HG03565 (cell line): ENCODE data around the gene TRIM59.
"Not testable (repeated sequence)": the region's sequence is repeated elsewhere in the genome, so short reads cannot be mapped to it uniquely, and the experiment has no call there.

ENCODE experiments used
- ATAC-seq: cut with Tn5 transposase; IDR thresholded peaks from one replicate; pipeline ENCODE4 v1.9.1; 2021; ENCODE audit warnings: mild to moderate bottlenecking, moderate library complexity; ENCODE audit not compliant: unreplicated experiment

Gene TRIM59

GRCh38 chr3:160458151-160458550 lies 8.6 kb upstream of the TRIM59 start:
- ATAC-seq = no peak

DNA sequence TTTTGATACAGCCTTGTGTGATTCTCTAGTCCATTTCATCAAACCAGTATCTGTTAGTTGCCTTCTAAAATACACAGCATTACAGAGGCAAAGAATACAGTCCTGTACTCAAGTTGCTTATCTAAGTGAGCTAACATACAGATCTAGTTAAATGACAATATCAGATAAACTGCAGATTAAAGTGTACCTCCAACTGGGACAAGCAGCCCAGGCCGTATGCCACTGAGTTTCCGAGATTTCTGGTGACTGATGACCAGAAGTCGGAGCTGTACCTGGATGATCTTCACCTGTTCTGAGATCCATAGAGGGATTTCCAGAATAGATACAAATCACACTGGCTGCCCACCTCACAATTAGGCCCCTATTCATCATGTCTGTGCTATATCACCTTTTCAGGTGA lies 6.3 kb upstream of the TRIM59 start:
- ATAC-seq = no peak

GRCh38 chr3:160454995-160455394 lies 5.4 kb upstream of the TRIM59 start:
- no peak for ATAC-seq

GRCh38 chr3:160452251-160452650 lies 2.7 kb upstream of the TRIM59 start:
- ATAC-seq = not testable (repeated sequence)

GRCh38 chr3:160451602-160452001 lies 2.0 kb upstream of the TRIM59 start:
- no peak for ATAC-seq

GRCh38 chr3:160450846-160451245 lies 1.3 kb upstream of the TRIM59 start:
- no peak for ATAC-seq

DNA sequence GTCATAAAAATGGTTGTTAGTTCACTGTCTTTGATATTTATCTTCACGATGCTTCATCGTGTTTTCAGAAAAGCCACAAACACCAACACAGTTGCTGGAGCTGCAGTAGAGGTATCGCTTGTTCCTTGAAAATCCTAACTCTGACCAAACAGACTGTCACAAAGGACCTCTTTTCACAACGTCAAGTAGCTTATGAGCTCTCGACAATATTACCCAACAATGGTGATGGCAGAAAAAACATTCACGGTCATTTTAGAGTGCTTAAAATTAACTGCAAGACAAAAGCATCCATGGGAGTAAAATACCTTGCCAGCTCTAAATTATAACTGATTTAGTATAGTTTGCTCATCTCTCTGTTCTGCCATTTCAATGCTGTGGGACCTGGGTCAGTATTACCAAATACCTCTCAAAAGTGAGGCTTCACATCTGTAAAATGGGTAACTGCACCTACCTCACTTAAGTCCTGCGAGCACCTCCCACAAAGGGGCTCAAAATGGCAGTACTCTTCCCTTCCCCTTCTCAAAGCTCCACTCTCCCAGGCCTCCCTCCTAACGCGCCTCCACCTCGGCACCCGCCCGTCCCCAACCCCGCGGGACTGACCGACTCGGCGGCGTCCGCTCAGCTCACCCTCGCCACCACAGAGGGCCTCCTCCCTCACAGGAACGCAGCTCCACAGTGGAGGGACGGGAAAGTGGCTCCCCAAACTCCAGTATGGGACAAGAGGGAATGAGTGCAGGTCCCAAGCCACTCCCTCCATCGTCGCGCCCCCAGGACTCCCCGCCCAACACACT lies 546 bp downstream of the TRIM59 start:
- peak; percentile 33 for ATAC-seq

DNA sequence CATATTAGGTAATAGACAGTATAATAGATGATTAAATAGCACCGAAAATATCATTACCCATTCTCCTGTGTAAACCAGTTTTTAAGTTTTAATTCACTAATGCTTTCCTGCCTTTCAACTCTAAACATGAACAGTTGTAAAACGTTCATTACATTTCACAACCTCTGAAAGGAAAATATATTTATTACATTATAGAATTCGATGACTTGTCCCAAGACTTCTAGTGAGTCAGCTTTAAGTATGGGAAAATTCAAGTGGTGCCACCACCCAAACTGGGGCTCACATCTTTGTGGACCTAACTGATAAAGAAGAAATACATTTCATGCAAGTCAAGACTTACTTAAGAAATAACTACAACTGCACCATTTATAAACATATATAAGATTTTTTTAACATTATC lies 2.0 kb downstream of the TRIM59 start:
- ATAC-seq = no peak

DNA sequence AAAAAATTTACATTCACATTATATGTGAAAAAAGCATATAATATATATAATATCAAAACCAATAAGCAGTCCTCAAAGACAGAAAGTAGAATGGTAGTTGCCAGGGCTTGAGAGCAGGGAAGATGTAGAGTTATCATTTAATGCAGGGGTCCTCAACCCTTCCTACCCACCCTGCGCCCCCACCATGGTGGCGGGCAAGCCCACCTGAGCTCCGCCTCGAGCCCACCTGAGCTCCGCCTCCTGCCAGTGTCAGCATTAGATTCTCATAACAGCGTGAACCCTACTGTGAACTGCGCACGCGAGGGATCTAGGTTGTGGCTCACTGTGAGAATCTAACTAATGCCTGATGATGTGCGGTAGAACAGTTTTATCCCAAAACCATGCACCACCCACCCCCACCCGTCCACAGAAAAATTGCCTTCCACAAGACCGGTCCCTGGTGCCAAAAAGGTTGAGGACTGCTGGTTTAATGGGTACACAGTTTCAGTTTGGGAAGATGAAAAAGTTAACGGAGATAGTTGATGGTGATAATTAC lies 3.0 kb downstream of the TRIM59 start:
- ATAC-seq = no peak

- ATAC-seq = no peak
Measured at GRCh38 chr3:160445854-160446253, 3.7 kb downstream of the TRIM59 start.

GRCh38 chr3:160444411-160444810 lies 5.2 kb downstream of the TRIM59 start:
- no peak for ATAC-seq

GRCh38 chr3:160440687-160441086 lies 8.9 kb downstream of the TRIM59 start:
- no peak for ATAC-seq

- no peak for ATAC-seq
Measured at GRCh38 chr3:160437083-160437455, 12.5 kb downstream of the TRIM59 start.

DNA sequence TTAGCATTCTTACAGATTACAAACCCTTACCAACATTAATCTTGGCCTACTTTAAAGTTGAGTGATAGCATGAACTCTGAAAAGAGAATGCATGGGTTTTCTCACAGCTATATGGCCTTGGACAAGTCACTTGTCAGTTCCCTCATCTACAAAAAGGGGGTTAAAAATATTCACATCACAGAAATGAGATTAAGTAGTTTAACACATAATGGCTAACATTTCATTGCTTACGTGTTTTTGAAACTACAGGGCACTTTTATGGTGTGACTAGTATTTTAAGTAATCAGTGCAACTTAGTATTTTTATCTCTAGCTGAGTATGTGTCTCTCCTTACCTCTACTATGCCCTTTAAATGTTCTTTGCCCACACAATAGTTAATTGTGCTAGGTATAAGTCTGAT lies 13.8 kb downstream of the TRIM59 start:
- ATAC-seq = no peak

- ATAC-seq = no peak
Measured at GRCh38 chr3:160435095-160435494, 14.5 kb downstream of the TRIM59 start.

DNA sequence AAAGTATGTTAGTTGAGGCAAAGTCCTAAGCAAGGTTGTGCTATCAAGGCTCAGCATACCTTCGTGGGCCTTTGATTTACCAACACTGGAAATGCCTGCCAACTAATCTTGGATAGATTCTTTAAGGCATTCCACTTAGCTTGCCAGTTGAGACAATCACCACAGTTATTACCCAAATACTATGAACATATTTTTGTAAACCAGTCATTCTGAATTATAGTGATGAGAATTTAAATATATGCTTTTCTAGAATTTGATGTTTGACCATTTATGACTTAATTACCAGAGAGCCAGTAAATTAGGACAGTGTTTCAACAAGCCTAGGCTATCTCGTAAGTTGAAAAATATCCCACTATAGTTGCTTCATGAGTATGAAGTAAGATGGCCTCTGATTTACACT lies 15.5 kb downstream of the TRIM59 start:
- ATAC-seq = no peak

DNA sequence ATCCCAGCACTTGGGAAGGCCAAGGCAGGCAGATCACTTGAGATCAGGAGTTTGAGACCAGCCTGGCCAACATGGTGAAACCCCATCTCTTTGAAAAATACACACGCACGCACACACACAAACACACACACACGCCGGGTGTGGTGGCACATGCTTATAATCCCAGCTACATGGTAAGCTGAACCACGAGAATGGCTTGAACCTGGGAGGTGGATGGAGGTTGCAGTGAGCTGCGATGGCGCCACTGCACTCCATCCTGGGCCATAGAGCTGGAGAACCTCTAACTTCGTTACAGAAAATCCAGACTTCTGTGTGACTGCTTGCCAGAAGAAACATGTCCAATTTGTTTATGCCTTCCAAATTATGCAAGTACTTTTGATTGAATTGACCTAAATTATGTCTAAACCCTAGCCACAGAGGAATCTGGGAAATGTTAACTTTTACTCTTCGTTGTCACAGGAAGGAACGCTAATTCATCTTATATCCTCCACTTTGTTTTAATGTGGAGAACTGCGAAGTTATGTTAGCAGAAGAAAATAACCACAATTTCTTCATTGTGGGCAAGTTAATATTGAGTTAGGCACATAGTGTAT lies 21.7 kb downstream of the TRIM59 start:
- no peak for ATAC-seq

DNA sequence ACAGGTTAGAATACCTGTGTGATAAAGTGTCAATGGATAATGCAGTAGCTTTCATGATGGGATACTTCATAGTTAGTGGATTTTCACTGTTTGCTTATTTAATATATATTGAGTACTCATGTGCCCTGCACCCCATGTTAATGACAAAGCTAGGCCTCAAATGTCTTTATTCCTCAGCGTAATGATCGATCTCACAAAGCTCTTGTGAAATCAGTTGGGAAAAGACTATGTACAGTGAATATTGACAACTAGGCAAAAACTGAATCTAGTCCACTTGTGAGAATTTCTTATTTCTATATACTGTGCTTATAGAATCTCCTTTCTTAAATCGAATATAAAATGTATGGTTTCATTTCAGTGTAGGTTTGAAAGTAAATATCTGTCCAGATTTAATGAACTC lies 32.3 kb downstream of the TRIM59 start:
- ATAC-seq = no peak

DNA sequence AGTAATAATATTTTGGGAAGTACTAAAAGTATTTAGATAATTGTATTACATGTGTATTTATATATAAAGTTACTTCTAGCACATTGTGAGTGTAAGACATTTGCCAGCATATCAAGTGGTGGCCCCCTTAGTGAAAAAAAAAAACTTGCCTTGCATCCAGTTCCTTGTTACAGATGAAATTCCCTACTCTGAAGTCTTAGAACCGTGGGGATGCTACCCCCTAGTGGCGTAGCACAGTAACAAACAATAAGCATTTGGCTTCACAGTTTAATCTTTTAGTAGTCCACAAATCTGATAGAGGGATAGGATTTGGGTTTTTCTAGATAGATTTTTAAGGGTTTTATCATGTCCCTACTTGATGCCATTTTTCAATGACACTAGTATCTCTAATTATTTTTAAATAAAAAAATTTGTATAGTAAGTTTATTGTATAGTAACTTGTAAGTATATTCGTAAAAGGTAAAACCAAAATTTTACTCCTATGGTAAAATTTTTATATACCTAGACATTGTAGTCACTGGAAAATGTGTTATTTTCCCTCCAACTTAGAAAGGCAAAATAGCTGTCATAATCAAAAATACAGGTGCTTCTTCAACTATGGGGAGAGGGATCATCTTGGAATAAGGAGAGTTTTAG lies 35.9 kb downstream of the TRIM59 start:
- peak; percentile 78 for ATAC-seq

DNA sequence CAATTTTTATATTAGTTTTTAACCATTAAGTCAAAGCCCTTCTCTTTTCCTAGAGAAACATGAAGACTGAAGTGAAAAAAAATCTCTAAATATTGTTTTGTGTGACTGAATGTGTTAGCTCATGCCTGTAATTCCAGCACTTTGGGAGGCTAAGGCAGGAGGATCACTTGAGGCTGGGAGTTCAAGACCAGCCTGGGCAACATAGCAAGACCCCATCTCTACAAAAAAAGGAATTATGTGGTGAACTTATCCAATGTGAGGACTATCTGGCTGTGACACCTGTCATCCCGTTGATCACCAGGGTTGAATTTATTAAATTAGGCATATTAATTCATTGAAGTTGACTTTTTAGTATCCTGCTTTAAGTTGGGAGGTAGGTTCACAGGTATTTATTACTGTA lies 37.1 kb downstream of the TRIM59 start:
- ATAC-seq = no peak

GRCh38 chr3:160409812-160410610 lies 39.6 kb downstream of the TRIM59 start:
- ATAC-seq = no peak
